Nephron progenitor cell (in vitro differentiated cells): ENCODE data around the gene ZSCAN1.
A peak's percentile ranks its signal among the peaks of the same experiment; 100 is the strongest.

Experiments used
- DNase-seq: peaks from one replicate; pipeline ENCODE4 v3.0.0; 2021
- H3K27ac Mint-ChIP-seq: 2 replicates; pipeline ENCODE4 v1.8.0; 2021; ENCODE audit warnings: mild to moderate bottlenecking, moderate library complexity, mixed read lengths
- H3K27me3 Mint-ChIP-seq: 2 replicates; pipeline ENCODE4 v1.8.0; 2021; ENCODE audit warnings: mild to moderate bottlenecking, low read depth, mixed read lengths; ENCODE audit not compliant: poor library complexity
- H3K36me3 Mint-ChIP-seq: 2 replicates; pipeline ENCODE4 v1.8.0; 2021; ENCODE audit warnings: low read depth, mixed read lengths
- H3K4me1 Mint-ChIP-seq: 2 replicates; pipeline ENCODE4 v1.8.0; 2021; ENCODE audit warnings: mixed read lengths
- H3K4me3 Mint-ChIP-seq: 2 replicates; pipeline ENCODE4 v1.8.0; 2021; ENCODE audit warnings: mild to moderate bottlenecking, moderate library complexity, mixed read lengths
- H3K9me3 Mint-ChIP-seq: 2 replicates; pipeline ENCODE4 v1.8.0; 2021; ENCODE audit warnings: mild to moderate bottlenecking, moderate library complexity, mixed read lengths
- CTCF ChIP-seq: fragments of 200-600 bp; sonication (generic); IDR thresholded peaks from 2 replicates; pipeline ENCODE4 v1.5.0; 2021; ENCODE audit warnings: antibody characterized with exemption

Gene ZSCAN1

GRCh38 chr19:58033741-58034476, at the start of gene ZSCAN1:
Gene ZSCAN1 (plus strand): TSS chr19:58034025. CDS start chr19:58037837, 3,812 bp downstream.
- H3K4me3 Mint-ChIP-seq: peak within 1 kb of the TSS; percentile 87
- H3K9me3 Mint-ChIP-seq: peaks cover 71% of the 10 kb centered on the region
- peaks cover 29% of the 10 kb centered on the region for H3K36me3 Mint-ChIP-seq
- H3K4me1 Mint-ChIP-seq: peaks cover 16% of the 10 kb centered on the region
- no peak for TF ChIP-seq CTCF
- DNase-seq: peak; percentile 87
- H3K27me3 Mint-ChIP-seq: peaks cover 11% of the 10 kb centered on the region
- H3K27ac Mint-ChIP-seq: peak within 1 kb of the TSS; percentile 91

- Mint-ChIP-seq H3K36me3 (peaks cover 100% of the 10 kb centered on the region), H3K27ac (no peak overlapping the region), H3K4me1 (no peaks in the 10 kb centered on the region), H3K9me3 (peaks cover 97% of the 10 kb centered on the region), H3K27me3 (peaks cover 9% of the 10 kb centered on the region), H3K4me3 (no peak overlapping the region)
- TF ChIP-seq CTCF: no peak
- no peak for DNase-seq
Observed at GRCh38 chr19:57992841-57993240, 41.0 kb upstream of the ZSCAN1 start.

GRCh38 chr19:58000677-58001076, 33.1 kb upstream of the ZSCAN1 start:
- peaks cover 98% of the 10 kb centered on the region for H3K9me3 Mint-ChIP-seq
- H3K4me3 Mint-ChIP-seq: peak overlapping the region; percentile 87
- no peak overlapping the region for H3K27ac Mint-ChIP-seq
- peaks cover 95% of the 10 kb centered on the region for H3K36me3 Mint-ChIP-seq
- DNase-seq: no peak
- TF ChIP-seq CTCF: no peak
- peaks cover 12% of the 10 kb centered on the region for H3K4me1 Mint-ChIP-seq
- H3K27me3 Mint-ChIP-seq: peaks cover 17% of the 10 kb centered on the region

GRCh38 chr19:58001895-58002369, 31.9 kb upstream of the ZSCAN1 start:
- Mint-ChIP-seq H3K4me3 (peak overlapping the region; percentile 87), H3K4me1 (peaks cover 12% of the 10 kb centered on the region), H3K27me3 (peaks cover 17% of the 10 kb centered on the region), H3K27ac (peak overlapping the region; percentile 81), H3K36me3 (peaks cover 95% of the 10 kb centered on the region), H3K9me3 (peaks cover 98% of the 10 kb centered on the region)
- peak; percentile 7 for DNase-seq
- no peak for TF ChIP-seq CTCF

- Mint-ChIP-seq H3K9me3 (peaks cover 98% of the 10 kb centered on the region), H3K4me1 (peaks cover 12% of the 10 kb centered on the region), H3K27me3 (peaks cover 13% of the 10 kb centered on the region), H3K36me3 (peaks cover 95% of the 10 kb centered on the region), H3K27ac (peak within 1 kb of the TSS; percentile 81), H3K4me3 (peak within 1 kb of the TSS; percentile 87)
- TF ChIP-seq CTCF: no peak
- DNase-seq: peak; percentile 85
Observed at GRCh38 chr19:58002384-58003173, 31.2 kb upstream of the ZSCAN1 start, which contains the start of gene ZNF606. Gene ZNF606 (minus strand): TSS chr19:58002820. CDS start chr19:58001319, 1,501 bp downstream.
